ENCODE results near the gene ANKS1A.
A peak's percentile ranks its signal among the peaks of the same experiment; 100 is the strongest.

The ANKS1A gene

DNA sequence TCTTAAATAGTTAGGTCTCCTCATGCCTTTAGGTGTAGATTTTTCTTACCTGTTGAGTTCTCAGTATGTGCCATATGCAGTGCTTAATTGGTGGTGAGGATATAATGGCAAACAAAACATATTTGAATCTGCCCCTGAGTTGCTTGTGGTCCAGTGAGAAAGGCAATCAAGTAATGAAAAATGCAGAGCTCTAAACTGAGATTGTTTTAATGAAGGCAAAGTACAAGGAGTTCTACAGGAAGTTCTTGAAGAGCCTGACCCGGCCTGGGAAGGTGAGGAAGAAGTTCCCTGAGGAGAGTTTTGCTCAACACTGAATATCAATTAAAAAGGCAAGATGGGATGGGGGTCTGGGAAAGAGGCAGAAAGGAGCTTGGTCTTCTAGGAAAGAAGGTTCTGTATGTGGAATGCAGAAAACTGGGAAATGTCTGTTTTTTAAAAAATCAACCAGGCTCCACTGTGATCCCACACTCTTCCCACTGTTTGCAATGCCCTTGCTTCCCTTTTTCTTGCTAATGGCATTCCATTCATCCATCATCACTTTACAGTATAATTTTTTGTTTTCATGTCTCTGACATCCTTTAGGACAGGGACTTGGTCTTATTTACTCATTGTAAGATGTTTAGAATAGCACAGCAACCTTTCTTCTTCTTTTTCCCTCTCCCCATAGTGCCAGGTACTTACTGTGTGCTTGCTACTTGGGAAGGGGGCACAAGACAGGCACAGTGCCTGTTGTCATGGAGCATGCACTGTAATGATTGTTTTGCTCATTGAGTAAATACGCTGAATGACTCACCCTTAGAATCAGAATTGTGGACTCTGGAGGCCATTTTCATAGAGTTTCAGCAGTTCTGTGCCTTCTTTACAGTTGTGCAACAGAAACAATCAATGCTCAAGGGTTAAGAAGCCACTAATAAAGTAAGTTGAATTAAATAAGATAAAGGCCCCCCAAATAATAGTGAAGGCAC lies 64.3 kb downstream of the ANKS1A start (continued):
- TF ChIP-seq, protein P1, sequence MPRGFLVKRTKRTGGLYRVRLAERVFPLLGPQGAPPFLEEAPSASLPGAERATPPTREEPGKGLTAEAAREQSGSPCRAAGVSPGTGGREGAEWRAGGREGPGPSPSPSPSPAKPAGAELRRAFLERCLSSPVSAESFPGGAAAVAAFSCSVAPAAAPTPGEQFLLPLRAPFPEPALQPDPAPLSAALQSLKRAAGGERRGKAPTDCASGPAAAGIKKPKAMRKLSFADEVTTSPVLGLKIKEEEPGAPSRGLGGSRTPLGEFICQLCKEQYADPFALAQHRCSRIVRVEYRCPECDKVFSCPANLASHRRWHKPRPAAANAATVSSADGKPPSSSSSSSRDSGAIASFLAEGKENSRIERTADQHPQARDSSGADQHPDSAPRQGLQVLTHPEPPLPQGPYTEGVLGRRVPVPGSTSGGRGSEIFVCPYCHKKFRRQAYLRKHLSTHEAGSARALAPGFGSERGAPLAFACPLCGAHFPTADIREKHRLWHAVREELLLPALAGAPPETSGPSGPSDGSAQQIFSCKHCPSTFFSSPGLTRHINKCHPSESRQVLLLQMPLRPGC (tag by site-specific recombination; IDR thresholded peaks at IDR 0.05), result no peak
- TF ChIP-seq ZNF660 (tag by site-specific recombination; IDR thresholded peaks at IDR 0.05) (peak; percentile 82; the same call in 1 of the 2 replicates), ZNF366 (tag by site-specific recombination; conservative IDR thresholded peaks at IDR 0.05) (peak; percentile 58), WT1 (tag by site-specific recombination; IDR thresholded peaks at IDR 0.05) (no peak), ZNF768 (tag by site-specific recombination; IDR thresholded peaks at IDR 0.05) (no peak), KLF9 (tag by site-specific recombination; IDR thresholded peaks at IDR 0.05; ENCODE audit: low read depth) (no peak), ZNF157 (tag by site-specific recombination; IDR thresholded peaks at IDR 0.05) (no peak), BCL11A (tag by site-specific recombination; IDR thresholded peaks at IDR 0.05; ENCODE audit: low read depth) (no peak), IKZF3 (tag by site-specific recombination; IDR thresholded peaks at IDR 0.05) (no peak), ZNF214 (tag by site-specific recombination; IDR thresholded peaks at IDR 0.05; ENCODE audit: borderline replicate concordance) (no peak), ZNF274 (IDR thresholded peaks at IDR 0.05; ENCODE audit: low read length) (no peak), ZNF274 (tag by site-specific recombination; IDR thresholded peaks at IDR 0.05; ENCODE audit: borderline replicate concordance) (no peak), SP7 (tag by site-specific recombination; IDR thresholded peaks at IDR 0.05) (peak; percentile 60; the same call in 1 of the 2 replicates), ZNF76 (tag by site-specific recombination; IDR thresholded peaks at IDR 0.05; ENCODE audit: borderline replicate concordance, low read depth) (no peak), ZNF184 (tag by site-specific recombination; IDR thresholded peaks at IDR 0.05) (0 out of 2 replicates have a peak, but pooled peaks have one; percentile 23)
- TF ChIP-seq, protein P2, sequence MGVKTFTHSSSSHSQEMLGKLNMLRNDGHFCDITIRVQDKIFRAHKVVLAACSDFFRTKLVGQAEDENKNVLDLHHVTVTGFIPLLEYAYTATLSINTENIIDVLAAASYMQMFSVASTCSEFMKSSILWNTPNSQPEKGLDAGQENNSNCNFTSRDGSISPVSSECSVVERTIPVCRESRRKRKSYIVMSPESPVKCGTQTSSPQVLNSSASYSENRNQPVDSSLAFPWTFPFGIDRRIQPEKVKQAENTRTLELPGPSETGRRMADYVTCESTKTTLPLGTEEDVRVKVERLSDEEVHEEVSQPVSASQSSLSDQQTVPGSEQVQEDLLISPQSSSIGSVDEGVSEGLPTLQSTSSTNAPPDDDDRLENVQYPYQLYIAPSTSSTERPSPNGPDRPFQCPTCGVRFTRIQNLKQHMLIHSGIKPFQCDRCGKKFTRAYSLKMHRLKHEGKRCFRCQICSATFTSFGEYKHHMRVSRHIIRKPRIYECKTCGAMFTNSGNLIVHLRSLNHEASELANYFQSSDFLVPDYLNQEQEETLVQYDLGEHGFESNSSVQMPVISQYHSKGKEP (tag by site-specific recombination; IDR thresholded peaks at IDR 0.05), result no peak
- TF ChIP-seq, protein P3, sequence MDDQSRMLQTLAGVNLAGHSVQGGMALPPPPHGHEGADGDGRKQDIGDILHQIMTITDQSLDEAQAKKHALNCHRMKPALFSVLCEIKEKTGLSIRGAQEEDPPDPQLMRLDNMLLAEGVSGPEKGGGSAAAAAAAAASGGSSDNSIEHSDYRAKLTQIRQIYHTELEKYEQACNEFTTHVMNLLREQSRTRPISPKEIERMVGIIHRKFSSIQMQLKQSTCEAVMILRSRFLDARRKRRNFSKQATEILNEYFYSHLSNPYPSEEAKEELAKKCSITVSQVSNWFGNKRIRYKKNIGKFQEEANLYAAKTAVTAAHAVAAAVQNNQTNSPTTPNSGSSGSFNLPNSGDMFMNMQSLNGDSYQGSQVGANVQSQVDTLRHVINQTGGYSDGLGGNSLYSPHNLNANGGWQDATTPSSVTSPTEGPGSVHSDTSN (CRISPR knock-in tag; IDR thresholded peaks at IDR 0.05), result no peak
- TF ChIP-seq, protein P4, sequence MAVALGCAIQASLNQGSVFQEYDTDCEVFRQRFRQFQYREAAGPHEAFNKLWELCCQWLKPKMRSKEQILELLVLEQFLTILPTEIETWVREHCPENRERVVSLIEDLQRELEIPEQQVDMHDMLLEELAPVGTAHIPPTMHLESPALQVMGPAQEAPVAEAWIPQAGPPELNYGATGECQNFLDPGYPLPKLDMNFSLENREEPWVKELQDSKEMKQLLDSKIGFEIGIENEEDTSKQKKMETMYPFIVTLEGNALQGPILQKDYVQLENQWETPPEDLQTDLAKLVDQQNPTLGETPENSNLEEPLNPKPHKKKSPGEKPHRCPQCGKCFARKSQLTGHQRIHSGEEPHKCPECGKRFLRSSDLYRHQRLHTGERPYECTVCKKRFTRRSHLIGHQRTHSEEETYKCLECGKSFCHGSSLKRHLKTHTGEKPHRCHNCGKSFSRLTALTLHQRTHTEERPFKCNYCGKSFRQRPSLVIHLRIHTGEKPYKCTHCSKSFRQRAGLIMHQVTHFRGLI (tag by site-specific recombination; IDR thresholded peaks at IDR 0.05), result no peak
- TF ChIP-seq, protein P5, sequence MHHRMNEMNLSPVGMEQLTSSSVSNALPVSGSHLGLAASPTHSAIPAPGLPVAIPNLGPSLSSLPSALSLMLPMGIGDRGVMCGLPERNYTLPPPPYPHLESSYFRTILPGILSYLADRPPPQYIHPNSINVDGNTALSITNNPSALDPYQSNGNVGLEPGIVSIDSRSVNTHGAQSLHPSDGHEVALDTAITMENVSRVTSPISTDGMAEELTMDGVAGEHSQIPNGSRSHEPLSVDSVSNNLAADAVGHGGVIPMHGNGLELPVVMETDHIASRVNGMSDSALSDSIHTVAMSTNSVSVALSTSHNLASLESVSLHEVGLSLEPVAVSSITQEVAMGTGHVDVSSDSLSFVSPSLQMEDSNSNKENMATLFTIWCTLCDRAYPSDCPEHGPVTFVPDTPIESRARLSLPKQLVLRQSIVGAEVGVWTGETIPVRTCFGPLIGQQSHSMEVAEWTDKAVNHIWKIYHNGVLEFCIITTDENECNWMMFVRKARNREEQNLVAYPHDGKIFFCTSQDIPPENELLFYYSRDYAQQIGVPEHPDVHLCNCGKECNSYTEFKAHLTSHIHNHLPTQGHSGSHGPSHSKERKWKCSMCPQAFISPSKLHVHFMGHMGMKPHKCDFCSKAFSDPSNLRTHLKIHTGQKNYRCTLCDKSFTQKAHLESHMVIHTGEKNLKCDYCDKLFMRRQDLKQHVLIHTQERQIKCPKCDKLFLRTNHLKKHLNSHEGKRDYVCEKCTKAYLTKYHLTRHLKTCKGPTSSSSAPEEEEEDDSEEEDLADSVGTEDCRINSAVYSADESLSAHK (tag by site-specific recombination; IDR thresholded peaks at IDR 0.05), result no peak
- TF ChIP-seq, protein P6, sequence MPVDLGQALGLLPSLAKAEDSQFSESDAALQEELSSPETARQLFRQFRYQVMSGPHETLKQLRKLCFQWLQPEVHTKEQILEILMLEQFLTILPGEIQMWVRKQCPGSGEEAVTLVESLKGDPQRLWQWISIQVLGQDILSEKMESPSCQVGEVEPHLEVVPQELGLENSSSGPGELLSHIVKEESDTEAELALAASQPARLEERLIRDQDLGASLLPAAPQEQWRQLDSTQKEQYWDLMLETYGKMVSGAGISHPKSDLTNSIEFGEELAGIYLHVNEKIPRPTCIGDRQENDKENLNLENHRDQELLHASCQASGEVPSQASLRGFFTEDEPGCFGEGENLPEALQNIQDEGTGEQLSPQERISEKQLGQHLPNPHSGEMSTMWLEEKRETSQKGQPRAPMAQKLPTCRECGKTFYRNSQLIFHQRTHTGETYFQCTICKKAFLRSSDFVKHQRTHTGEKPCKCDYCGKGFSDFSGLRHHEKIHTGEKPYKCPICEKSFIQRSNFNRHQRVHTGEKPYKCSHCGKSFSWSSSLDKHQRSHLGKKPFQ (tag by site-specific recombination; IDR thresholded peaks at IDR 0.05), result no peak
- TF ChIP-seq, protein P7, sequence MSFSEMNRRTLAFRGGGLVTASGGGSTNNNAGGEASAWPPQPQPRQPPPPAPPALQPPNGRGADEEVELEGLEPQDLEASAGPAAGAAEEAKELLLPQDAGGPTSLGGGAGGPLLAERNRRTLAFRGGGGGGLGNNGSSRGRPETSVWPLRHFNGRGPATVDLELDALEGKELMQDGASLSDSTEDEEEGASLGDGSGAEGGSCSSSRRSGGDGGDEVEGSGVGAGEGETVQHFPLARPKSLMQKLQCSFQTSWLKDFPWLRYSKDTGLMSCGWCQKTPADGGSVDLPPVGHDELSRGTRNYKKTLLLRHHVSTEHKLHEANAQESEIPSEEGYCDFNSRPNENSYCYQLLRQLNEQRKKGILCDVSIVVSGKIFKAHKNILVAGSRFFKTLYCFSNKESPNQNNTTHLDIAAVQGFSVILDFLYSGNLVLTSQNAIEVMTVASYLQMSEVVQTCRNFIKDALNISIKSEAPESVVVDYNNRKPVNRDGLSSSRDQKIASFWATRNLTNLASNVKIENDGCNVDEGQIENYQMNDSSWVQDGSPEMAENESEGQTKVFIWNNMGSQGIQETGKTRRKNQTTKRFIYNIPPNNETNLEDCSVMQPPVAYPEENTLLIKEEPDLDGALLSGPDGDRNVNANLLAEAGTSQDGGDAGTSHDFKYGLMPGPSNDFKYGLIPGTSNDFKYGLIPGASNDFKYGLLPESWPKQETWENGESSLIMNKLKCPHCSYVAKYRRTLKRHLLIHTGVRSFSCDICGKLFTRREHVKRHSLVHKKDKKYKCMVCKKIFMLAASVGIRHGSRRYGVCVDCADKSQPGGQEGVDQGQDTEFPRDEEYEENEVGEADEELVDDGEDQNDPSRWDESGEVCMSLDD (tag by site-specific recombination; IDR thresholded peaks at IDR 0.05), result no peak
- TF ChIP-seq, protein P8, sequence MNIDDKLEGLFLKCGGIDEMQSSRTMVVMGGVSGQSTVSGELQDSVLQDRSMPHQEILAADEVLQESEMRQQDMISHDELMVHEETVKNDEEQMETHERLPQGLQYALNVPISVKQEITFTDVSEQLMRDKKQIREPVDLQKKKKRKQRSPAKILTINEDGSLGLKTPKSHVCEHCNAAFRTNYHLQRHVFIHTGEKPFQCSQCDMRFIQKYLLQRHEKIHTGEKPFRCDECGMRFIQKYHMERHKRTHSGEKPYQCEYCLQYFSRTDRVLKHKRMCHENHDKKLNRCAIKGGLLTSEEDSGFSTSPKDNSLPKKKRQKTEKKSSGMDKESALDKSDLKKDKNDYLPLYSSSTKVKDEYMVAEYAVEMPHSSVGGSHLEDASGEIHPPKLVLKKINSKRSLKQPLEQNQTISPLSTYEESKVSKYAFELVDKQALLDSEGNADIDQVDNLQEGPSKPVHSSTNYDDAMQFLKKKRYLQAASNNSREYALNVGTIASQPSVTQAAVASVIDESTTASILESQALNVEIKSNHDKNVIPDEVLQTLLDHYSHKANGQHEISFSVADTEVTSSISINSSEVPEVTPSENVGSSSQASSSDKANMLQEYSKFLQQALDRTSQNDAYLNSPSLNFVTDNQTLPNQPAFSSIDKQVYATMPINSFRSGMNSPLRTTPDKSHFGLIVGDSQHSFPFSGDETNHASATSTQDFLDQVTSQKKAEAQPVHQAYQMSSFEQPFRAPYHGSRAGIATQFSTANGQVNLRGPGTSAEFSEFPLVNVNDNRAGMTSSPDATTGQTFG (tag by site-specific recombination; IDR thresholded peaks at IDR 0.05; ENCODE audit: borderline replicate concordance), result no peak

Measured in HEK293 (cell line).